Testis (tissue), 3 donors: ENCODE measurements around the gene MAML2. TPM values are rescaled to one million over a fixed set of nuclear protein-coding genes. Genes with fewer than 3 reads are reported as not detected.

Experiments
- DNase-seq: peaks from one replicate; pipeline ENCODE4 v3.0.0-alpha.2; 2019
- H3K27ac ChIP-seq, 2 donors: fragments of 200-600 bp; sonication (generic); one replicate each; pipeline ENCODE4 v1.5.1; 2019
- H3K27me3 ChIP-seq: fragments of 200-600 bp; sonication (generic); one replicate; pipeline ENCODE4 v1.5.1; 2019
- H3K36me3 ChIP-seq: fragments of 200-600 bp; sonication (generic); one replicate; pipeline ENCODE4 v1.5.1; 2017; ENCODE audit warnings: low read depth; ENCODE audit errors: missing control alignments
- H3K4me1 ChIP-seq: fragments of 200-600 bp; sonication (generic); one replicate; pipeline ENCODE4 v1.5.1; 2019
- H3K4me3 ChIP-seq, 2 donors: fragments of 200-600 bp; sonication (generic); one replicate each; pipeline ENCODE4 v1.5.1; 2017 to 2019
- H3K9me3 ChIP-seq: fragments of 200-600 bp; sonication (generic); one replicate; pipeline ENCODE4 v1.5.1; 2017
- POLR2A ChIP-seq: fragments of 450-650 bp; IDR thresholded peaks from one replicate; pipeline ENCODE4 v1.6.1; 2017; ENCODE audit warnings: antibody characterized with exemption, mild to moderate bottlenecking, moderate library complexity
- WGBS, 2 donors: methylation state at CpG; one replicate each; pipeline ENCODE4 v1.1.5; 2018; 5-methylcytosine and 5-hydroxymethylcytosine counted together
- intact Hi-C: fragments of 100-400 bp; cut with DNase I; formaldehyde crosslinking; loops from one replicate; pipeline ENCODE4 v1.15.1; 2023; ENCODE audit warnings: low total_unique reads
- polyA plus RNA-seq: library from polyadenylated mRNA; stranded (reverse); fragments of 350-450 nt; fragmentation: Illumina TruSeq; extraction: RNeasy Lipid Tissue Mini Kit (QIAGEN cat#74804); gene quantifications from one replicate; pipeline ENCODE4 v1.2.3, GENCODE V29; 2014; ENCODE audit warnings: low read depth, low replicate concordance; ENCODE audit not compliant: insufficient read depth
- total RNA-seq, 2 donors: library from RNA; depleted of rRNA; stranded (reverse); fragments of >200 nt; gene quantifications; one replicate each; pipeline ENCODE4 v1.2.3, GENCODE V29; 2016
- TF ChIP-seq, protein P1 (sequence below), 3 experiments: fragments of 450-650 bp in 2 of 3; fragments of 200-600 bp in 1 of 3; sonication (generic) in 1 of 3; IDR thresholded peaks; one replicate each; pipeline ENCODE4 v1.5.1; 2016 to 2019; ENCODE audit warnings: antibody characterized with exemption in 3 of 3, mild to moderate bottlenecking in 2 of 3, moderate library complexity in 1 of 3

MAML2 gene
- total and polyA plus RNA-seq, 3 donors from 2014 or later = 5.1 to 23.6 (median 17.6) TPM

DNA sequence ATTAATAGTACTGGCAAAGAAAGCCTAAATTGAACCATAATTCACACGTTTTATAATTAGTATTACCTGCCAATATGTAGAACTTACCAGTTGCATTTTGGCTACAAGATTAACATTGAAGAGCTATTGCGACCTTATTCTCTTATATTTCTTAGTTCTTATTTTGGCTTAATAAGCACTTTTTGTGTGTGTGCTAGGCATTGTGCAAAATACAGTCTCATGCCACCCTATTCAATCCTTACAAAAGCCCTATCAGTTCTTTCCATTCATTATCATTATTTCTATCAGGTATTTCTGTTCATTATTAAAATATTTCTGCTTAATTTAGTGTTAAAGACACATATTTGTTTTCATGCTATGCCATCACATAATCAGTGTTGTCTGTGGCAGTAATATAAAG lies 41.2 kb downstream of the MAML2 start:
- TF ChIP-seq, protein P1, sequence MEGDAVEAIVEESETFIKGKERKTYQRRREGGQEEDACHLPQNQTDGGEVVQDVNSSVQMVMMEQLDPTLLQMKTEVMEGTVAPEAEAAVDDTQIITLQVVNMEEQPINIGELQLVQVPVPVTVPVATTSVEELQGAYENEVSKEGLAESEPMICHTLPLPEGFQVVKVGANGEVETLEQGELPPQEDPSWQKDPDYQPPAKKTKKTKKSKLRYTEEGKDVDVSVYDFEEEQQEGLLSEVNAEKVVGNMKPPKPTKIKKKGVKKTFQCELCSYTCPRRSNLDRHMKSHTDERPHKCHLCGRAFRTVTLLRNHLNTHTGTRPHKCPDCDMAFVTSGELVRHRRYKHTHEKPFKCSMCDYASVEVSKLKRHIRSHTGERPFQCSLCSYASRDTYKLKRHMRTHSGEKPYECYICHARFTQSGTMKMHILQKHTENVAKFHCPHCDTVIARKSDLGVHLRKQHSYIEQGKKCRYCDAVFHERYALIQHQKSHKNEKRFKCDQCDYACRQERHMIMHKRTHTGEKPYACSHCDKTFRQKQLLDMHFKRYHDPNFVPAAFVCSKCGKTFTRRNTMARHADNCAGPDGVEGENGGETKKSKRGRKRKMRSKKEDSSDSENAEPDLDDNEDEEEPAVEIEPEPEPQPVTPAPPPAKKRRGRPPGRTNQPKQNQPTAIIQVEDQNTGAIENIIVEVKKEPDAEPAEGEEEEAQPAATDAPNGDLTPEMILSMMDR (IDR thresholded peaks at IDR 0.05) = no peak
- Histone ChIP-seq H3K27me3 (no peaks in the 10 kb centered on the region), H3K4me1 (peaks cover 19% of the 10 kb centered on the region), H3K36me3 (no peaks in the 10 kb centered on the region), H3K4me3 (no peak overlapping the region), H3K9me3 (no peaks in the 10 kb centered on the region), H3K27ac (no peak overlapping the region)
- intact Hi-C loops = no loop called here
- no peak for DNase-seq
- 96% methylated on average over 2 of the region's 2 CpGs for WGBS, 2 donors

DNA sequence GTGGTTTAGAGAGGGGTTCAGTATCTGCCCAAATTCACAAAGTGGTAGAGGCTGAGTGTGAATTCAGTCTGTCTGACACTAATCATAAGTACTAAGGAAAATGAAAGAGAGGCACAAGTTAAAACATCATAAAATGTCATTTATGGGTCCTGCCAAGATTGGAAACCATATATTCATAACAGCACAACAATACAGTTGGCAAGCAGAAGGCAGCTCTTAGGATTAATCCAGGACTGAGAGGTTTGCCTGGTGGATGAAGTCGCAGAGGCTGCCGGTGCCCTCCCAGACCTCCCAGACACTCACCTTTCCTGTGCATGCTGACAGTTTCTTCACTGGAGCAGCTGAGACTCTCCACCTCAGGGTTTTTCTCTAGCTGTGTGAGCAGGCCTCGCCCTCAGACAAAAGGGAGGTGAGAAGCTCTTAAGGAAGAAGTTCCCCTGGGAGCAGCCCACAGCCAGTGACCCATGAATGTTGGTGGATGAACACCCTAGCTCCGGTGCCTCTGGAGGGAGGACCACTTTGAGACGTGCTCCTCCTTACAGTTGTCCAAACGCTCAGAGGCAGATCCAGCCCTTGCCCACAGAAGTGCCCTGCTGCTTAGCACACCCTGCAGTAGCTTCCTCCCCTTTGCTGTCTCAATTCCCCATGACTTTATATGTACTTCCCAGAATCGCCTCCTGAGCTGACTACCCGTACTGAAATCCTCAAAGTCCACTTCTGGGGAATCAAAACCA lies 43.7 kb downstream of the MAML2 start:
- 82 to 83% methylated on average over 8 of the region's 8 CpGs for WGBS, 2 donors
- H3K4me3 ChIP-seq = no peak overlapping the region
- H3K27ac ChIP-seq = no peak overlapping the region
- intact Hi-C loops = no loop called here
- H3K4me1 ChIP-seq = peaks cover 18% of the 10 kb centered on the region
- no peaks in the 10 kb centered on the region for H3K27me3 ChIP-seq
- no peak for TF ChIP-seq POLR2A
- TF ChIP-seq, protein P1 (IDR thresholded peaks at IDR 0.05) = no peak
- no peaks in the 10 kb centered on the region for H3K9me3 ChIP-seq
- no peaks in the 10 kb centered on the region for H3K36me3 ChIP-seq
- DNase-seq = no peak

DNA sequence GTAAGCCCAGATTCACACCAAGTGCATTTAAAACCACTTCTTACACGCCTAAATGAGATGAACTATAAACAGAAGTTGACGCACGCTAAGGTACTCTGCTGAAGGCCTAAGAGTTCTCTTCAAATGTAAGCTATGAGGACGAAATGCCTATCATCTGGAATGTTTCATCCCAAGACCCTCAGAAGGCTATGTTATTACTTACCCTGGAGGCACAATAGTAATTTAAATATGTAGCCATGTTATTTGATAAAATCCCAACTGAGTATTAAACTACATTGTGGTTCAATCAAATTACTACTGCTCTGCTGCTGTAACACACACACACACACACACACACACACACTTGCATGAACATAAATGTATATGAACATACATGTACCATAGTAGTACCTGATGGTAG lies 47.6 kb downstream of the MAML2 start:
- H3K9me3 ChIP-seq = no peaks in the 10 kb centered on the region
- DNase-seq = no peak
- intact Hi-C loops = no loop called here
- peaks cover 29% of the 10 kb centered on the region for H3K4me1 ChIP-seq
- WGBS, 2 donors = 57 to 85% methylated on average over 4 of the region's 4 CpGs
- H3K27ac ChIP-seq = no peak overlapping the region
- H3K4me3 ChIP-seq = no peak overlapping the region
- no peak for TF ChIP-seq POLR2A
- no peaks in the 10 kb centered on the region for H3K27me3 ChIP-seq
- no peaks in the 10 kb centered on the region for H3K36me3 ChIP-seq

DNA sequence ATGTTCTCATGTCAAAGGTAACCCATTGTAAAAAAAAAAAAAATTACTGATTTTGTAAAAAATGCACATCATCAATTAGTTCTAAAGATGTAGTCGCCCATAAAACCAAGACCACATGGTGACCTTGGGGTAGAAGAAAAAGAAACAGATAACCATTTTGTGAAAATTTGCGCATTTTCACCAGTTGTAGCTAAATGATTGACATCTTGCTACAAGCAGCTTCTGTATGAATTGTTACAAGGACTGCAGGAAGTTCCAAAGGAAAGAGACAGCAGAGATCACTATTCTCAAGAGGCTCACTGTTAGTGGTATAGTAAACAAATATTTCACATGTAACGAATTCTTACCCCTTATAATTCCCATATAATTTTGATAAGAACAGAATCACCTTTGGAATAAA lies 48.7 kb downstream of the MAML2 start:
- no peak for DNase-seq
- Histone ChIP-seq H3K27ac (peak overlapping the region; percentile 3 to 83), H3K36me3 (no peaks in the 10 kb centered on the region), H3K27me3 (no peaks in the 10 kb centered on the region), H3K9me3 (no peaks in the 10 kb centered on the region), H3K4me3 (no peak overlapping the region), H3K4me1 (peaks cover 25% of the 10 kb centered on the region)
- WGBS, 2 donors = 40 to 52% methylated on average over 3 of the region's 3 CpGs
- intact Hi-C loops = no loop called here
- no peak for TF ChIP-seq POLR2A
- TF ChIP-seq, protein P1 (IDR thresholded peaks at IDR 0.05) = no peak

DNA sequence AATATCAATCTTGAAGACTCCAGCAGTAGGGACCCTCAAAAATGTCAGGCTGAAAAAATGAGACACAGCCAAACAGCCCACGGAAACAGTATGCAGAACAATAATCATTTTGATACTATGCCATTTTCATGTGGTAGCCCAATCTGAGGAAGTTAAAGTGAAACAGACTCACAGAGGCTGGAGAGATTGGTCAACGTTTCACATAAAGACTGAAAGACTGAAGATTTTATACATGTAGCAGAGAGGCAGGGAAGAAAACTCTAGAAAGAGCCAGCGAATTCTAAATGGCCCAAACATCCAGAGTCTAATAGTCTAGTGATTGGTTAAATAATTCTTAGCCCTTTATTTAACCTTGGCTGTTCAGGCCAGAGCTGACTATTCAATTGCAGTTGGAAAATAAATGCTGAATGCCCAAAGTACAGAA lies 49.4 kb downstream of the MAML2 start:
- H3K4me3 ChIP-seq = no peak overlapping the region
- no peaks in the 10 kb centered on the region for H3K36me3 ChIP-seq
- H3K9me3 ChIP-seq = no peaks in the 10 kb centered on the region
- H3K27me3 ChIP-seq = no peaks in the 10 kb centered on the region
- peaks cover 25% of the 10 kb centered on the region for H3K4me1 ChIP-seq
- TF ChIP-seq, protein P1 (IDR thresholded peaks at IDR 0.05) = no peak
- TF ChIP-seq POLR2A = no peak
- no peak for DNase-seq
- intact Hi-C loops = no loop called here
- WGBS, 2 donors = 27 to 28% methylated on average over 3 of the region's 3 CpGs
- peak overlapping the region; percentile 61 to 83 for H3K27ac ChIP-seq
